GM21390 (cell line): ENCODE results near the gene GLIPR2.
A peak's percentile ranks its signal among the peaks of the same experiment; 100 is the strongest.
"Not testable (repeated sequence)": the region's sequence is repeated elsewhere in the genome, so short reads cannot be mapped to it uniquely, and the experiment has no call there.

Experiments used
- ATAC-seq: cut with Tn5 transposase; IDR thresholded peaks from one replicate; pipeline ENCODE4 v1.9.1; 2021; ENCODE audit not compliant: unreplicated experiment

Gene GLIPR2, protein sequence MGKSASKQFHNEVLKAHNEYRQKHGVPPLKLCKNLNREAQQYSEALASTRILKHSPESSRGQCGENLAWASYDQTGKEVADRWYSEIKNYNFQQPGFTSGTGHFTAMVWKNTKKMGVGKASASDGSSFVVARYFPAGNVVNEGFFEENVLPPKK

DNA sequence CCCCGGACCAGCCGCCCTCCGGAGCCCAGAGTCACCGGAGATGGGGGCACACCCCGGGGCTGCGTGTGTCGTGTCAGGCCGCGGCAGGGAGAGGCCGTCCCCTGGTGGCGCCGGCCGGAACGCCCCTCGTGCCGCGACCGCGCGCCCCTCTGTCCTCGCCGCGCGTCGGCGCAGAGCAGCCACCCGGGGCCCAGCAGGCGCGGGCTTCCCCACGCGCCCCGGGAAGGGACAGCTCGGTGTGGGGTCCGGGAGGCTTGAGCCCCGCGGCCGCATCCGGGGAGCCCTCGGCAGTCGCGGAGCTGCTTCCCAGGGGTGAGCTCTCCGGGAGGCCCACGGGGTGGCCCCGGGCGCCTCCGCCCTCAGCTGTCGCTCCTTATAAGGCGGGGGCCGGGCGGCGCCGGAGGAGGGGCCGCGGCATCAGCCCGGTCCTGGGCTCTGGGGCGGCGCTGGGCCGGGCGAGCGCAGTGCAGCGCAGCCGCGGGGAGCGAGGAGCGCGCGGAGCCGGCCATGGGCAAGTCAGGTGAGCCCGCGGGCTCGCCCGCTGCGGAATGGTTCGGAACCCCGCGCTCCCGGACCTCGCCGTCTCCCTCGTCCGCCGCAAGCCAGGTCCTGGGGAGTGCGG is at the start of gene GLIPR2:
GLIPR2 (plus strand) TSS at position 462 of the 622 bp plus-strand sequence; CDS start at position 508, 46 bp downstream.
- ATAC-seq: peak; percentile 96

DNA sequence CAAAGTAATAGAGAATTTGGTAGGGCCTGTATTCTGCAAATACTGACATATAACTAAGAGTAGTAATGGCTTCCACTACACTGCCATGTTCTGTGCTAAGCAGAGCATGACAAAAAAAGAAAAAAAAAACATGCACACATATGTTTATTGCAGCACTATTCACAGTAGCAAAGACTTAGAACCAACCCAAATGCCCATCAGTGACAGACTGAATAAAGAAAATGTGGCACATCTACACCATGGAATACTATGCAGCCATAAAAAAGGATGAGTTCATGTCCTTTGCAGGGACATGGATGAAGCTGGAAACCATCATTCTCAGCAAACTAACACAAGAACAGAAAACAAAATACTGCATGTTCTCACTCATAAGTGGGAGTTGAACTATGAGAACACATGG is 49.5 kb upstream of the GLIPR2 start:
- not testable (repeated sequence) for ATAC-seq

DNA sequence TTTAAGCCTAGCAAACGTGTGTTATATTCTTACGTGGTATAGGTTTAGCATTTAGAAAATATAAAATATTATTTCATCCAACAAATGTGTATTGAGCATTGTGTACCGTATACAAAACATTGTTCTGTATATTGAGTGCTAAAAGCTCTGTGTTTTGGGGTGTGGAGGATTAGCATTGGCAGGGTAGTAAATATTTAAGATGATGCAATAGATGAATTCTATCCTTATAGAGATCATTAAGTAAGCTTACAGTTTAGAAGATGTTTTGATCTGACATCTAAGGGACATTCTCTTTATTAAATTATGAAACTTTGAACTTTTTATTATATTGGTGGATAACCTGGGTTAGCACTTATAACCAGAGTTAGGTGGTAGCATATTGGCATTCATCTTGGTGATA is 48.5 kb upstream of the GLIPR2 start:
- ATAC-seq: no peak

DNA sequence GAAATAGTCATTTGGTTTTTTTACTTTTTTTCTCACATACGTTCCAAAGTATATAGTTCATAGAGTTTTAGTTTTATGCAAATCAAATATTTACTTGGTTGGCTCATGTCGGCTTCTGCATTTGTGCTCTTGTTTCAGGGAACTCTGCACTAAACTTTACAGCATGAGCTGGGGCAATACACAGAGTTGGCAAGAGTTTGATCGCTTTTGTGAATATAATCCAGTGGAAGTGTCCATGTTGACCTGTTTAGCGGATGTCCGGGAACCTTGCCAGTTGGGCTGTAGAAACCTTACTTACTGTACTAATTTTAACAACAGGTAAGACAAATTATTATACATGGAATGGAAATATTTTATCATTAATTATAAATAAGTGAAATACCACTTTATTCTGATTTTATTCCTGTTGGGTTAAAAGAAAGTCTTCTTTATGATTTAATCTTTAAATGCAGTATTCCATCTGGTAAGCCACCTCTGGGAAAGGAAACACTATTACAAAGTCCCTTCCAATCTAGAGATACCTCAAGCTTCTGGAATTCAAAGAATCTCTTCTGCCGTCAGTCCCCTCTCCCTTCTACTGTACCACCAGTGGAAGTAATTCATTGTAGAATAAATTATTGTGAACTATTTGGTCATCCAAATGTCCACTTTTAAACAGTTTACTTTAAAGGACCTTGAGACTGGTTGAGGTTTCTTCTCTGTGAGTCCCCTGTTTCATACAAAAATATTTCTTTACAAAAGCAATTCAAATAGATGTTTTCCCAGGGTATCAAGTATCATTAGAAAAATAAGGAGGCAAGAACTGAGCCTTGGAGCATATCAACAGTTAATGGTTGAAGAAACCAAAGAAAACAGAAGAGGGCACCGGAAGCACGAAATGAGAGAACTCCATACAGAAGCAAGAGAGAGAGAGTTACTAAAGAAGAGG is 45.2 kb upstream of the GLIPR2 start:
- no peak for ATAC-seq

DNA sequence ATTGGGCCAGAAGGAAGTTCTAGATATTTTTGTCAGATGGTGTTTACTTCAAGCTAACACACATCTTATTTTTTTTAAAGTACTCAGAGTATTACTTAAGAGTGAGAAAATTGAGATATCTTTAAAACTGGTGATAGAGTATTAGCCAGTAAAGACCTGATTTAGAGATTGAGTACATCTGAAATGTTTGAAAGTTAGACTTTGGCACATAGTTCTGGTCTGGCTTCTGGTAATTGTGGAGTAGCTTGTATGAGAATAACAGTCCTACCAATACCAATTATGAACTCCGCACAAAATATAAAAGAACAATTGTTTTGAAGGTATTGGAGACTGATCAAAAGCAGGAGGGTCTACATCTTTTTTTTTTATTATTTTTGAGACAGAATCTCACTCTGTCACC is 44.5 kb upstream of the GLIPR2 start:
- no peak for ATAC-seq

DNA sequence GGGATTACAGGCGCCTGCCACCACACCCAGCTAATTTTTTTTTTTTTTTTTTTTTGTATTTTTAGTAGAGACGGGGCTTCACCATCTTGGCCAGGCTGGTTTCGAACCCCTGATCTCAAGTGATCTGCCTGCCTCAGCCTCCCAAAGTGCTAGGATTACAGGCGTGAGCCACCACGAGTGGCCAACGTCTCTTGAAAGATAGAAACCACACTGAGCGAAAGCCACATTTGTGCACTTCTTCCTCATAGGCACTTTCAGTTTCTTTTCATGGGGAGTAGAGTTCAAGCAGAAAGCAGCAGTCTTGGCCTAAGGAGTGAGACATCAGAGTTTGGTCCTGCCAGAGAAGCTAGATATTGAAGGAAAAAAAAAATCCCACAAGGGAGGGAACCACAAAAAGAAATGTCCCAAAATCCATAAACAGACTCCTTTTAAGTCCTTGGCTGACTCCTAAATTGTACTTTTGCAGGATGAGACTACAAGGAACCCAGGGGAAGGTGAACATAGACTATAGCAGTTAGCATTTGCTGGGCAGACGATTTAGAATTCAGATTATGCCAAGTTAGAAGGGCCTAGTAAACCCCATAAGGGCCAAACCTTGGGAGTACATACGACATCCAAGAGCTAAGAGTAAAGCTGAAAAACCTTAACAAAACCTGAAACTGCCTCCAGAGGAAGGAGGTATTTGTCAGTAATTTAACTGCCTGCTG is 43.9 kb upstream of the GLIPR2 start:
- ATAC-seq: peak; percentile 96

DNA sequence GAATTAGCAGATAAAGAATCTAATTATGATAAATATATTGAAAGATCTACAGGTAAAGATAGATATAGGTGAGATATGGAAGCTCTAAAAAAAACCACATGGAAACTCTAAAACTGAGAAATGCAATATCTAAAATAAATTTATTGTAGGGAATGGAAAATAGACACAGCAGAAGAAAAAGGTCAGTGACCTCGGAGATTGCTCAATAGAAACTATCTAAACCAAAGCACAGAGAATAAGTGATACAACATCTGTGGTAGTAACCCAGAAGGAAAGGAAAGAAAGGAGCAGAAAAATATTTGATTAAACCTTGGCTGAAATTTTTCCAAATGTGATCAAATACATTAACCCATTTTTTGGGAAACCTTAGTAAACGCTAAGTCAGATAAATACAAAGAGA is 43.1 kb upstream of the GLIPR2 start:
- ATAC-seq: no peak

DNA sequence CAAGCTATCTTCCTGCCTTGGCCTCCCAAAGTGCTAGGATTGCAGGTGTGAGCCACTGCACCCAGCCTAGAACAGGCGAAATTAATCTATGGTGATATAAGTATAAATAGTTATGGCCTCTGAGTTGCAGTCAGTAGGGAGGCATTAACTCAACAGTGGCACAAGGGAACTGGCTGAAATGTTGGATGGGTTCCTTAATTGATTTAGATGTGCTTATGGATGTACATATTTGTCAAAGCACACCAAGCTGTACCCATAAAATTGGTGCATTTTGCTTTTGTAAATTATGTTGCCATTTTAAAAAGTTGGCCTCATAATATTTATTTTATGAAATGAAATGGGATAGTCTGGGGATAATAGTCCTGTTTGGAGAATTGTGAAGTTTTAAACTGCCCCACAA is 36.8 kb upstream of the GLIPR2 start:
- no peak for ATAC-seq

DNA sequence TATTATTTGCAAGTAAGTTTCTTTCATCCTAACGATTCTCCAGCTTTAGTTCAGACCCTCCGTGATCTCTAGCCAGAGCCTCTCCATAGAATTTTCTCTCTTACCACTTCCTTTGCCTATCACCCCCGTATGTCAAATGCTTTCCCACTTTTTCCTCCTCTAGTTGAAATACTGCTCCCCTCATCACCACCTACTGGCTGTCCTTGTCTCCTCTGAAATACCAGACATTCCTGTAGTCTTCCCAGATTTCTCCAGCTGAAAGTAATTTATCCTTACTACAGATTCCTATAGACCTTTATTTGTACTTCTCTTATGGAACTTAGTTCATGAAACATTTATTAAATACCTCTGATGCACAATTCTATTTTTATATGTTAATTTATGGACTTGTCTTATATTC is 36.0 kb upstream of the GLIPR2 start:
- no peak for ATAC-seq

DNA sequence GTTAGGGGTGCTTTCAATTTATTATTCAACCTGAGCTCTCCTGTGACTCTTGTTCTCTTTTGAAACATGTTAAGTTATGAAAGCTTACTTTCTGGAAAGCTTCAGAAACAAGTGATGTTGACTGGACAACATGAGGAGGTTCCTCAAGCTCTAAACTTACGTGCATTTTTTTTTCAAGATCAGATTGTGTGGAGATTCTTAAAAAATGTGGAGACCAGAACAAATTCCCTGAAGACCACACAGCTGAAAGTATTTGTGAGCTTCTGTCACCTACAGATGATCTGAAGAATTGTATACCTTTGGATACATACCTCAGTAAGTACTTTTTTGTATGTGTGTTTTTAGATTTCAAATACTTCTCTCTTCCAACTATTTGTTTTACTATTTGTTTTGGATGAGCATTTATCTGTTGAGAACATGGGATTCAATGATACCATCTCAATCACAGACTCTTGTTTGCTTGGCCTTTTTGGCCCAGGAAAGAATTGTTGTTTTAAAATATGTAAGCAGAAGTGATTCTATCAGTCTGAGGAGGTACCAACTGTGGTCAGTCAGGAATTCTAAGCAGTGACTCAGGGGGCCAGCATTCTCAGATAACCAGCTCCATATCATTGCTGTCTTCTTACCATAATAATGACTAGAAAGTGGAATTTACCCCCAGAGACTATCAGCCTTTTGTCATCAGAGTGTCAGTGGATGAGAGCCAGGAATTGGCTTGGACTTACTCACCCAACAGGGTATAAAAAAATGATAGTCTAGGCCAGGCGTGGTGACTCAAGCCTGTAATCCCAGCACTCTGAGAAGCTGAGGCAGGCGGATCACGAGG is 34.4 kb upstream of the GLIPR2 start:
- no peak for ATAC-seq

DNA sequence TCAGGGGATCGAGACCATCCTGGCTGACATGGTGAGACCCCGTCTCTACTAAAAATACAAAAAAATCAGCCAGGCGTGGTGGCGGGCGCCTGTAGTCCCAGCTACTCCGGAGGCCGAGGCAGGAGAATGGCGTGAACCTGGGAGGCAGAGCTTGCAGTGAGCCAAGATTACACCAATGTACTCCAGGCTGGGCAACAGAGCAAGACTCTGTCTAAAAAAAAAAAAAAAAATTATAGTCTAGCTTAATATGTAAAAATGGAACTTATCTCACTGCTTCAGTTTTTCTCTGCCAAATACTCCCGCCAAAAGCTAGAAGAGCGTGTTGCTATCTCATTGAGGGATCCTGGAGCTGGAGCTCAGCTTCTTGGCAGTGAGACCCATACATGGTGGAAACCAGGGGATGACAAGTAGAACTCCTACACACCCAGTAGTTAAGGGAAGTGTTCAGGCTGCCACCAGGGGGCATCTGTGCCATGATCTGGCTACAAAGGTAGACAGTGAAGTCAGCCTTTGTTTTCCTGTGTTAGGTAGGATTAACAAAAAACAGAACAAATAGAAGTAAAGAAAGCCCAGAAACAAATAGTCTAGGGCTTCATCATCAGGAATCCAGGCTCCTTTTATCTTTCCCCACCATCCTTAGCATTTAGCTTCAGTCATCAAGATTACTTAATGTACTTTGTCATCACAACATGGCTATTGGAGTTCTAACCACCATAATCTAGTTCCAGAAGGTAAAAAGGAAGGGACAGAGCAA is 33.6 kb upstream of the GLIPR2 start:
- ATAC-seq: no peak

DNA sequence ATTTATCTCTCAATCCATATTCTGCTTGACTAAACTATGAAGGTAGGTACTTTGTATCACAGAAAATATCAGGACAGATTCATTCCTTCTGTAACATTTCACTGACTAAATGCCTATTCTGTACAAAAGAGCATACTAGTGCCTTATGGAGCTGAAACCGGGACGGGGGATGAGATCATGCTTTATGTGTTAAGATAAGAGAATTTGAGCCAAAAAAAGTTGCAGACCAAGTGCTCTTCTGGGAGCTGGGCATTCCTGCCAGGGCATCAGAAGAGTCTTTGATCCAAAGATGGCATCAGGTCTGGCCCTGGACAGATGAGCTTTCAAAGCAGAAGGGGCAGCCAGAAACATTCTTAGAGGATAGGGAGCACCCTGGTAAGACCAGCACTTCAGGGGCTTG is 27.5 kb upstream of the GLIPR2 start:
- no peak for ATAC-seq

DNA sequence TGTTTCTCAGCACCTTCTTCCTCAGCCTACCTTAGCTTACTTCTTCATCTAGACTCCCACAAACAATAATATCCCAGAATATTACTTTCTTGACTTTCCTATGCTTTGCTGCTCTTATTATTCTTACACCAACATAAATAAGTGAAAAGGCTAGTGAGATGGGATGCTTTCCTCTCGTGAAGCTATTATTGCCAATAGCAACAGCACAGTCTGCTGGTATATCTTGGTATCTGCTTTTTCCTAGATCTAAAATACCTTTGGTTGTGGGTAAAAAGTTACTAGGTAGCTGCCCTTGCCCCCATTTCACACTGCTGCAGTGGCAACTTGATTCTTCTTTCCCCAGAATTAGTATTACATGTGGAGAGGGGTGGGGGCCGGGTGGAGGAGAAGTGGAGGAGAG is 26.1 kb upstream of the GLIPR2 start:
- no peak for ATAC-seq

DNA sequence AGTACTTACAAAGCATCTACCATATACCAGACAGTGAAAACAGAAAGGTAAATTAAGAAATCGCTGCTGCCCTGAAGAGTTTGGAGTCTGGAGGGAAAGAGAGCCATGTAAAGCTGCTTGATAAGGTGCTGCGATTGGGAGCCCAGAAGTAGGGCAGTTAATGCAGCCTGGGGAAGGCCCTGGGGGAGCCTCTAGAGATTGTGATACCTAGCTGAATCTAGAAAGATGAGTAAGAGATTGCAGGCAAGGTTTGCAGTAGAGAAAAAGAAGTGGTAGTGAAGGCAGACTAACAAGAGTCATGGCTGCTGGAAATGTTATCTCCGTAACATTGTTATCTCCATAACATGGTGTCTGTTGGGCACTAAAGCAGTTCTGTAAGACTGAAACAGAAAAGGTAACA is 24.0 kb upstream of the GLIPR2 start:
- no peak for ATAC-seq

DNA sequence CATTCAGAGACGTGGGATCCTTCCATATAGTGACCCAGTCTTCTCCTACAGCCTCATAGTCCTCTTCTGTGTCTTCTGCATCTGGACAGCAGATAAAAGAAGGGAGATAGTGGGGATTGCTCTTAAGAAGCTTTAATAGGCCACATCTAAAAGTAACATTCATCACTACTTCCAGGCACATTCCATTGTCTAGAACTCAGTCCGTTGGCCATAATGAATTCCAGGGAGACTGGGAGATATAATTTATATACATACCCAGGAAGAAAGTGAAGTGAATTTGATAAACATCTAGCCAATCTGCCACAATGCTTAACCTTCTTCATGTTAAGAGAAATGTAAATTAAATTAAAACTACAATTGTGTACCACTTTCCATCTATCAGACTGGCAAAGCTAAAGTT is 22.5 kb upstream of the GLIPR2 start:
- no peak for ATAC-seq

DNA sequence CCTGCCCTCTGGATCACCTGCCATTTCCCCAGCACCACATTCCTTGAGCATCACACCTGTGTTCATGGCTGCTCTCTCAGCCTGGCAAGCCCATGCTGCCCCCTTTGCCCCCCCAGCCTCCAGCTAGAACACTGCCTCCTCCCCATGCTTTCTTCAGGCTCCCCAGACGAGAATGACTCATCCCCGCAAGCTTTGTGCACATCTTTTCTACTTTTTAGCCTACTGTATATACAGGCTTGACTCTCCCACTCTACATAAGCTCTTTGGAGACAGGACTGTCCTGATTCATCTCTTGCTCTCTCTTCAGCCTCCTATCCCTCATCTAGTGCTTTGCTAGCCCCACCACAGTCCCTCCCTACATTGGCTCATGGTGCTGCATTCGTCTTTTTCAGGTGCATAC is 19.9 kb upstream of the GLIPR2 start:
- ATAC-seq: no peak

DNA sequence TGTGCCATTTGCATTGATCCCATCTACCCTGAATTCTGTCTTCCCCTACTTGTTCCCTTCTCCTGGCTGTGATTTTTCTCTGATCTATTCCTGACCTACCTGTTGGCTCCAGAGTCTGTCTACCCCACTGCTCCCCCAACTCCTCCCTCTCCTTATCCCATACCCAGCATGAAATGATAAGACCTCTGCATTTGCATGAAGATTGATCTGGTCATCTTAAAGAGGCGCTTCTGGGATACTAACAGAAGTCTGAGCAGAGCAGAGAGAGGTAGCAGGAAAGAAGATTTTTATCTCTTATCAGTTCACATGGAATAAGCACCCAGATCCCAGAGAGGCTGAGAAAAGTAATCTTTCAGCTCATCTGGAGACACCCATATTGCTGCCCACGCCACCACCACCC is 18.3 kb upstream of the GLIPR2 start:
- ATAC-seq: no peak

DNA sequence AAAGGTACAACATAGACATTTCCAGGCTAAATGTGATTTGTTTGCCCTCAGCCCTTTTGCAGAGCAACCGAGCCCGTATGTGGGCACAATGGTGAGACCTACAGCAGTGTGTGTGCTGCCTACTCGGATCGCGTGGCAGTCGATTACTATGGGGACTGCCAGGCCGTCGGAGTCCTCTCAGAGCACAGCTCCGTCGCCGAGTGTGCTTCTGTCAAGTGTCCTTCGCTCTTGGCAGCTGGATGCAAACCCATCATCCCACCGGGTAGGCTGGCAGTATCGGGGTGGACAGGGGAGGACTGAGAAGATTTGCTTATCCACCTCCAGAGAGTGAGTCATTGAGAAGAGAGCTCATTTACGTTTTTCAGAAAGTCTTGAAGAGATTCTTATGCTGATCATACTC is 17.8 kb upstream of the GLIPR2 start:
- ATAC-seq: no peak

DNA sequence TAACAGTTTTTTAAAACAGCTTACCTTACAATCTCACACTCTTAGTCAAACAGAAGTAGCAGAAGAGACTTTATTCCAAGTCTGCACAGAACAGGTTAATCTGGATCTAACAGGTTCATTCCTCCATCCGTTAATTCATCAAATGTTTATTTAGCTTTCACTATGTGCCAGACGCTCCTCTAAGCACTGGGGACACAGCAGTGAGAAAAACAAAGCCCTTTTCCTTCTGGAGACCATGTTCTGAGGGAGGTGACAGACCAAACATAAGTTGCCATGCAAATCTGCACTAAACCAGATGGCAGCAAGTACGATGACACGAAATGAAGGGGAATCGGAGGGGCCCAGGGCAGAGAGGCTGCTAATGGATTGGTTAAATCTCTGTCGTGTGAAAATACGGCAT is 17.1 kb upstream of the GLIPR2 start:
- no peak for ATAC-seq

DNA sequence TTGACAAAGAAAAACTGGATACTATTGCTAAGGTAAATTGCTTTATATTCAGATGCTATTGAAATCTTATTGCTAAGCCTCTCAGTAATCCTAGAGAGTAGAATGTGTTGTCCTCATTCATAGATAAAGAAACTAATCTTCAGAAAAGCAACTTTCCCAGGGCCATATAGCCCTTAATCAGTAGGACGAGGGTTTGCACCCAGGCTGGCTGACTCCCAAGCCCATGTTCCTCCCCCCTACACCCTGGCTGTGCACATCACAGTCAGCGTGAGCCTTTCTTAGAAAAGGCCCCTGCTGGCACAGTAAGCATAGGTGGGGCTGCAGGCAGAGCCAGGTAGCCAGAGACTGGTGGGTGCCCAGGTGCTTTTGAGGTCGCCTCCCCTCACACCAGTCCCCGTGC is 15.8 kb upstream of the GLIPR2 start:
- ATAC-seq: no peak
